Measurements from ENCODE around the gene B4GALT2. TPM values are rescaled to one million over a fixed set of nuclear protein-coding genes. Genes with fewer than 3 reads are reported as not detected.

The B4GALT2 gene
- total RNA-seq, 1 donor from 2014 or later, result 61.7 TPM

DNA sequence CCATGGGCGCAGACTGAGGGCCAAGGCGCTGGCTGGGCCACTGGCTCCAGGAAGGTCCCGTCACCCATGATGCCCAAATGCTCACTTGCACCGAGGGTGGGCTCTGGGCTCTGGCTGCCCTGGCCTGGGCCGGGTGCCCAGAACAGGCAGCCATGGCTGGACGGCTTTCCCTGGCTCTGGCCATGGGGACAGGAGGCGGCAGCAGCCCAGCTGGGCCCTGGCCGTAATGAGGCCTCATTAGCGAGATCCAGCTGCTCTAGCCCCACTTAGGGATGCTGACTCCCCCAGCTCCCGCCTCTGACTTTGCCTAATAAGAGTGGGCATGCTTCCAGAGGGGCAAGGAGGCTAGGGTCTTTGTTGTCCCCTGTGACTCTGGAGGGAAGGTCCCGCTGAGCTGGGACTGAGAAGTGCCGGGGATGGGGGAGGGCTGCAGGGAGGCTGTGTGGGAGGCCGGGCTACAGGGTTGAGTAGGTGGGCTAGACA is 40.5 kb downstream of the B4GALT2 start:
- no peak for DNase-seq (ENCODE audit: low spot score, unreplicated experiment)
- H3K36me3 Mint-ChIP-seq (ENCODE audit: insufficient read depth), result peaks cover 3% of the 10 kb centered on the region

DNA sequence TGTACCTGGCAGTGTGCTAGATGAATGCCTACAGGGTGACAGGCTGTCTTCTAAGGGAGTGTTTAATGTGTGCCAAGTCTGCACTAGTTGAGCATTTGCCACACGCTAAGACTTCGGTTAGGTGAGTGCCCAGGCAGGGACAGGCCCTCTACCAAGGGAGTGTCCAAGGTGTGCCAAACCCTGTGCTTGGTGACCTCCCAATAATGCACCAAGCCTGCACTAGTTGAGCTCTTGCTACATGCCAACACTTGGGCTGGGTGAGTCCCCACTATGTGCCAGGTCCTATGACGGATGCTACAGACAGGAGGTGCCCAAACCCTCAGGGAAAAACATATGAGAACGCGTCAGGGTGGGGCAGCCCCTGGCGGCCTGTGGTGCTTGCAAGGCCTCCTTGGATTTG is 41.5 kb downstream of the B4GALT2 start:
- Mint-ChIP-seq H3K27ac (no peak overlapping the region), H3K36me3 (ENCODE audit: insufficient read depth) (peaks cover 6% of the 10 kb centered on the region), H3K4me3 (ENCODE audit: low read depth) (no peak overlapping the region), H3K9me3 (ENCODE audit: low read depth) (no peaks in the 10 kb centered on the region), H3K4me1 (ENCODE audit: low read depth) (peaks cover 2% of the 10 kb centered on the region), H3K27me3 (no peaks in the 10 kb centered on the region)
- TF ChIP-seq, protein P1, sequence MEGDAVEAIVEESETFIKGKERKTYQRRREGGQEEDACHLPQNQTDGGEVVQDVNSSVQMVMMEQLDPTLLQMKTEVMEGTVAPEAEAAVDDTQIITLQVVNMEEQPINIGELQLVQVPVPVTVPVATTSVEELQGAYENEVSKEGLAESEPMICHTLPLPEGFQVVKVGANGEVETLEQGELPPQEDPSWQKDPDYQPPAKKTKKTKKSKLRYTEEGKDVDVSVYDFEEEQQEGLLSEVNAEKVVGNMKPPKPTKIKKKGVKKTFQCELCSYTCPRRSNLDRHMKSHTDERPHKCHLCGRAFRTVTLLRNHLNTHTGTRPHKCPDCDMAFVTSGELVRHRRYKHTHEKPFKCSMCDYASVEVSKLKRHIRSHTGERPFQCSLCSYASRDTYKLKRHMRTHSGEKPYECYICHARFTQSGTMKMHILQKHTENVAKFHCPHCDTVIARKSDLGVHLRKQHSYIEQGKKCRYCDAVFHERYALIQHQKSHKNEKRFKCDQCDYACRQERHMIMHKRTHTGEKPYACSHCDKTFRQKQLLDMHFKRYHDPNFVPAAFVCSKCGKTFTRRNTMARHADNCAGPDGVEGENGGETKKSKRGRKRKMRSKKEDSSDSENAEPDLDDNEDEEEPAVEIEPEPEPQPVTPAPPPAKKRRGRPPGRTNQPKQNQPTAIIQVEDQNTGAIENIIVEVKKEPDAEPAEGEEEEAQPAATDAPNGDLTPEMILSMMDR (IDR thresholded peaks at IDR 0.05; ENCODE audit: unreplicated experiment), result no peak
- no peak for DNase-seq (ENCODE audit: low spot score, unreplicated experiment)

More for the DNA sequence above, 40.5 kb downstream of the B4GALT2 start:
- Mint-ChIP-seq H3K27ac (no peak overlapping the region), H3K4me3 (ENCODE audit: low read depth) (no peak overlapping the region), H3K9me3 (ENCODE audit: low read depth) (no peaks in the 10 kb centered on the region), H3K4me1 (ENCODE audit: low read depth) (peaks cover 2% of the 10 kb centered on the region), H3K27me3 (no peaks in the 10 kb centered on the region)
- TF ChIP-seq, protein P1 (IDR thresholded peaks at IDR 0.05; ENCODE audit: unreplicated experiment), result no peak

DNA sequence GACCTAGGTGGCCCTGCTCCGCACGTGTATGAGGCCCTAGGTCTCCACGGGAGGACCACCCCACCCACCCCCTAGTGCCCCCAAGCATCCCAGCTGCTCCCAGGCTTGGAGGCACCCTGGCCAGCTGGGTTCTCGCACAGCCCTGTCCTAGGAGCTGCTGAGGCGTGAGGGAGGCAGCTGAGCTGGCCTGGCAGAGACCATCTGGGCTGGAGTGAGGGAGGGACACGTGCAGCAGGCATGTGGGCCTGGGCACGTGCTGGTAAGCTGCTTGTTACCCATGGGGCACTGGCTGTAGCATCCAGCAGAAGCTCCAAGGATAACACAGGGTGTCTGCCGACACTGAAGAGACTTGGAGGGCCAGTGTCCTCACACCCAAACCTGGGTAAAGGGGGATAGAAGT is 42.1 kb downstream of the B4GALT2 start:
- peaks cover 6% of the 10 kb centered on the region for H3K36me3 Mint-ChIP-seq (ENCODE audit: insufficient read depth)
- no peaks in the 10 kb centered on the region for H3K27me3 Mint-ChIP-seq

DNA sequence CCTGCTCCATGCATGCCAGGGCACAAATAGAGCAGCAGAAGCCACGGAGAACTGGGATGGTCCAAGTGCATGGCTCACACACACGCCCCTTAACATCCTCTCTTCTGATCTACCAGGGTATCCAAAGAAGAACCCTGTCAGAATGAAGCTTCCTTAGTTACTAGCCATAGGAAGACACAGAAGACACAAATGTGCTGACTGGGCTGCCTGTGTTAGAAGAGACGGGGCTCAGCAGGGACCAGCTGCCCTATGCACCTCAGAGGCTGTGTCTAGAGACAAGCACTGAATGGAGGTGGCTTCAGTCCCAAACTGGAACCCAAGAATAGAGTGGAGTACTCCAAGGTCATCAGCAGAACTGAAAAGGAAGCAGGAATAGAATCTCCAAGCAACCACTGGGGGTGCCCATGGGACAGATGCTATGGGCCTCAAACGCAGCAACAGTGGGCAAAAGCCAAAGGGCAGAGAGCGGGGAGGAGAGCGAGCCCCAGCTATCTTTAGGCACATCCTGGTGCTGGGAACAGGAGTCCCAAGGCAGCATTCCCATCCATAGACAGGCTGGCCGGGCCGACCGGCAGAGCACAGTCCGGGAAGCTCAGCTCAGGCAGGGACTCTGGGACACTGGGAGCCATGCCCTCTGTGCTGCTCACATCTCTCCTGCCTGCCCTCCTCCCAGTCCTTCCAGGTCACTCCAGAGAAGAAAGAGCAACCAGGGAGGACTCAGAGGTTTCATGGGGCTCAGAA is 42.7 kb downstream of the B4GALT2 start:
- H3K27ac Mint-ChIP-seq, result no peak overlapping the region
- H3K4me3 Mint-ChIP-seq (ENCODE audit: low read depth), result no peak overlapping the region
- H3K27me3 Mint-ChIP-seq, result no peaks in the 10 kb centered on the region
- no peaks in the 10 kb centered on the region for H3K9me3 Mint-ChIP-seq (ENCODE audit: low read depth)
- DNase-seq (ENCODE audit: low spot score, unreplicated experiment), result no peak
- peaks cover 6% of the 10 kb centered on the region for H3K36me3 Mint-ChIP-seq (ENCODE audit: insufficient read depth)
- H3K4me1 Mint-ChIP-seq (ENCODE audit: low read depth), result no peaks in the 10 kb centered on the region
- TF ChIP-seq, protein P1 (IDR thresholded peaks at IDR 0.05; ENCODE audit: unreplicated experiment), result no peak

More for the DNA sequence above, 42.1 kb downstream of the B4GALT2 start:
- Mint-ChIP-seq H3K4me3 (ENCODE audit: low read depth) (no peak overlapping the region), H3K9me3 (ENCODE audit: low read depth) (no peaks in the 10 kb centered on the region), H3K4me1 (ENCODE audit: low read depth) (peaks cover 2% of the 10 kb centered on the region), H3K27ac (no peak overlapping the region)
- DNase-seq (ENCODE audit: low spot score, unreplicated experiment), result no peak
- TF ChIP-seq, protein P1 (IDR thresholded peaks at IDR 0.05; ENCODE audit: unreplicated experiment), result no peak

DNA sequence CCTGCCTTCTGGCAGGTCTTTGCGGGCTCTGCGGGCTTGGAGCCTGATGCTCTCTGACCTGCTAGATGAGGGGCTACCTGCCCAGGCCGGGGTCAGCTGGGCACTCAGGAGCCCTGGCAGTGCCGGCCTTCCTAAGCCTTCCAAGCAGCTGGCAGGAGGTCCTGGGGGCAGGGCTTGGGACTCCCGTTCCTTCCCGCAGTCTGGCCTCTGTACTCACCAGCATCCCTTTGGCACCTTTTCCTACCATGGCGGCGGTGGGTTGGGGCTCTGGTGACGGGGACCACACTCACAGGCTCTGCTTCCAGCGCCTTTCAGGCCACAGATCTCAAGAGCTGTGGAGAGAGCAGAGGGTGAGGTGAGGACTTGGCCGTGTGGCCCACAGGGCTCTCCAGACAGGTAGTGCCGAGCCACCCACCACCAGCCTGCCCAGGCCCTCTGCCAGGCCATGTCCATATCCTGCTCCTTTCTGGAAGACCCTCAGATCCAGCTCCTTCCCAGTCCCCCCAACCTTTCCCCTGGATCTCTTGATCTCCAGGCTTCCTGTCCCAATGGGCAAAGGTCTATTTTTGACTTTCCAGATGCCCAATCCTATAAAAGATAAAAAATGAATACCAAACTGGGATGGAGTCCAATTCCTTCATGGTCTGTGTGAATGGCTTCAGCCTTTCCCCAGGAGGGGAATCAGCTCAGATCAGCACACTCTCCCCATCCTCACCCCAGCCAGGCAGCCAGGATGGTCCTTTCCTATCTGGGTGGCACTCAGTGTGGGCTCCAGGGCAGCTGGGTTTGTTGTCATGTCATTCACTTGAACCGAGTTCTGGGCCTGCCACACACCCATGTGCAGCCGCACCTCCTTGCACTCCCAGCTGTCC is 45.3 kb downstream of the B4GALT2 start:
- H3K27ac Mint-ChIP-seq, result no peak overlapping the region

More for the DNA sequence above, 45.3 kb downstream of the B4GALT2 start:
- Mint-ChIP-seq H3K36me3 (ENCODE audit: insufficient read depth) (peaks cover 6% of the 10 kb centered on the region), H3K4me3 (ENCODE audit: low read depth) (no peak overlapping the region), H3K27me3 (no peaks in the 10 kb centered on the region), H3K4me1 (ENCODE audit: low read depth) (no peaks in the 10 kb centered on the region), H3K9me3 (ENCODE audit: low read depth) (no peaks in the 10 kb centered on the region)
- TF ChIP-seq, protein P1 (IDR thresholded peaks at IDR 0.05; ENCODE audit: unreplicated experiment), result no peak
- DNase-seq (ENCODE audit: low spot score, unreplicated experiment), result no peak
